K562 (cell line): ENCODE measurements around the gene LMTK2.

Experiments
- POLR3A ChIP-seq: IDR thresholded peaks from 2 replicates; pipeline ENCODE4 v1.6.1; 2011; ENCODE audit warnings: borderline replicate concordance, mild to moderate bottlenecking, moderate library complexity; ENCODE audit not compliant: insufficient read length, insufficient read depth; ENCODE audit errors: extremely low read depth
- SRSF1 ChIP-seq: fragments of 200-400 bp; formaldehyde crosslinking; IDR thresholded peaks from 2 replicates; pipeline ENCODE4 v1.6.1; 2017; ENCODE audit warnings: mild to moderate bottlenecking, low read depth, low read length, moderate library complexity
- TF ChIP-seq, protein P1 (sequence below): sonication (generic); formaldehyde crosslinking; IDR thresholded peaks from 2 replicates; pipeline ENCODE4 v1.9.0; 2022; ENCODE audit warnings: mild to moderate bottlenecking, missing genetic modification reagents
- TF ChIP-seq, protein P2 (sequence below), 2 experiments: fragments of 450-650 bp; conservative IDR thresholded peaks; 2 replicates each; pipeline ENCODE4 v1.6.1; 2017; ENCODE audit warnings: mild to moderate bottlenecking in 2 of 2, moderate library complexity in 2 of 2

DNA sequence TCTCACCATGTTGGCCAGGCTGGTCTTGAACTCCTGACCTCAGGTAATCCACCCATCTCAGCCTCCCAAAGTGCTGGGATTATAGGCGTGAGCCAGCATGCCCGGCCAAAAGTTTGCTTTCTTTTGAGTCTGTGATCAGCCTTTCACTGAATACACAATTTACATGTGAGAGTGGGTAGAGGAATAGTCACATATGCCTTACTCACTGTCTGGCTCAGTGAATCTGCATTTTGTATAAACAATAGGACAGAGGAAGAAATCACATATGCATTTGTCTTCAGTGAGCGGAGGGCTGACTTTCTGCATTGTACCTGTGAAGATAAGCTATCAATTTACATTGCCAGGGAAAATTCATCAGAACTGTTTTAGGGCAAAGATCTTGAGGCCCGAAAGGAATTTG is 147.9 kb downstream of the LMTK2 start:
- TF ChIP-seq SRSF1 (no peak), POLR3A (no peak)
- TF ChIP-seq, protein P1, sequence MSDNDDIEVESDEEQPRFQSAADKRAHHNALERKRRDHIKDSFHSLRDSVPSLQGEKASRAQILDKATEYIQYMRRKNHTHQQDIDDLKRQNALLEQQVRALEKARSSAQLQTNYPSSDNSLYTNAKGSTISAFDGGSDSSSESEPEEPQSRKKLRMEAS (CRISPR knock-in tag), result no peak
- TF ChIP-seq, protein P2, sequence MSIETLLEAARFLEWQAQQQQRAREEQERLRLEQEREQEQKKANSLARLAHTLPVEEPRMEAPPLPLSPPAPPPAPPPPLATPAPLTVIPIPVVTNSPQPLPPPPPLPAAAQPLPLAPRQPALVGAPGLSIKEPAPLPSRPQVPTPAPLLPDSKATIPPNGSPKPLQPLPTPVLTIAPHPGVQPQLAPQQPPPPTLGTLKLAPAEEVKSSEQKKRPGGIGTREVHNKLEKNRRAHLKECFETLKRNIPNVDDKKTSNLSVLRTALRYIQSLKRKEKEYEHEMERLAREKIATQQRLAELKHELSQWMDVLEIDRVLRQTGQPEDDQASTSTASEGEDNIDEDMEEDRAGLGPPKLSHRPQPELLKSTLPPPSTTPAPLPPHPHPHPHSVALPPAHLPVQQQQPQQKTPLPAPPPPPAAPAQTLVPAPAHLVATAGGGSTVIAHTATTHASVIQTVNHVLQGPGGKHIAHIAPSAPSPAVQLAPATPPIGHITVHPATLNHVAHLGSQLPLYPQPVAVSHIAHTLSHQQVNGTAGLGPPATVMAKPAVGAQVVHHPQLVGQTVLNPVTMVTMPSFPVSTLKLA (conservative IDR thresholded peaks at IDR 0.05), result no peak
